ENCODE results near the gene C8B.

DNA sequence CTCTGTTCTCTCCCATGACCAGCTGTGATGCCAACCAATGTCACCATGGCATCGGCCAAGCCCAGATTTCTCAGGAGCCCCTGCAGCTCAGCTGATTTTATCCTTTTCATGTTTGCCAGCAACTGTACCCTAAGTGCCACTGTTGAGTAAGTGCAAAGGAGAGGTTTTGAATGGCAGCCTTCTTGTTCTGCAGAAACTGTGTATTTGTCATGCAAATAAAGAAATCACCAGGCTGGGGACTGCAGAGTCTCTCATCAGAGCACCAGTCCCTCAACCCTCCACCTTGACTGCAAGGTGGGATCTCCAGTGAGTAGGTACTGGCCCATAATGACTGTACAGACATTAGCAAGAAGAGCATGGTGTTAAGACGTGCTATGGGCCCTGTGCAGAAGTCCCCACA, 26.6 kb downstream of the C8B start:
- TF ChIP-seq POLR2A (IDR thresholded peaks at IDR 0.05) = no peak
- no peak for TF ChIP-seq CTCF (IDR thresholded peaks at IDR 0.05)

All from uterus (tissue), 2 donors.